Fibroblast of lung (primary cell): ENCODE data around the gene AQP1. TPM values are rescaled to one million over a fixed set of nuclear protein-coding genes. Genes with fewer than 3 reads are reported as not detected.

Experiments used
- DNase-seq, 2 donors: peaks; one replicate each; pipeline versions ENCODE4 v3.0.0 to v3.0.0-alpha.2; 2010; ENCODE audit warnings: low read depth in 2 of 2
- H2AFZ ChIP-seq: 2 replicates; pipeline ENCODE4 v1.5.1; 2012; ENCODE audit warnings: low read length, control low read depth, inconsistent platforms
- H3K27ac ChIP-seq: 2 replicates; pipeline ENCODE4 v1.5.1; 2011; ENCODE audit warnings: low read length, control low read depth; ENCODE audit not compliant: insufficient read depth
- H3K27me3 ChIP-seq: 2 replicates; pipeline ENCODE4 v1.5.1; 2011; ENCODE audit warnings: mild to moderate bottlenecking, low read length; ENCODE audit not compliant: control insufficient read depth, insufficient read depth
- H3K36me3 ChIP-seq: 2 replicates; pipeline ENCODE4 v1.5.1; 2011; ENCODE audit warnings: low read length; ENCODE audit not compliant: control insufficient read depth, insufficient read depth
- H3K4me1 ChIP-seq: 2 replicates; pipeline ENCODE4 v1.5.1; 2011; ENCODE audit warnings: low read length; ENCODE audit not compliant: control insufficient read depth, insufficient read depth; ENCODE audit errors: extremely low read depth
- H3K4me2 ChIP-seq: 2 replicates; pipeline ENCODE4 v1.5.1; 2011; ENCODE audit warnings: low read length, control low read depth; ENCODE audit not compliant: insufficient read depth; ENCODE audit errors: extremely low read depth
- H3K4me3 ChIP-seq, 4 experiments: fragments of 200-600 bp in 1 of 4; sonication (generic) in 1 of 4; replicated peaks in 1 of 4; 2 replicates each; pipeline ENCODE4 v1.5.1; 2011 to 2016; ENCODE audit warnings: low read length in 4 of 4, low read depth in 3 of 4, mild to moderate bottlenecking in 3 of 4, control low read depth in 2 of 4, inconsistent platforms in 1 of 4, mixed read lengths in 1 of 4; ENCODE audit not compliant: insufficient read depth in 1 of 4; ENCODE audit errors: control extremely low read depth in 1 of 4
- H3K79me2 ChIP-seq: 2 replicates; pipeline ENCODE4 v1.5.1; 2012; ENCODE audit warnings: mild to moderate bottlenecking, low read length, inconsistent platforms; ENCODE audit not compliant: control insufficient read depth, insufficient read depth
- H3K9ac ChIP-seq: 2 replicates; pipeline ENCODE4 v1.5.1; 2011; ENCODE audit warnings: mild to moderate bottlenecking, low read length, control low read depth; ENCODE audit not compliant: insufficient read depth
- H3K9me3 ChIP-seq: 2 replicates; pipeline ENCODE4 v1.5.1; 2012; ENCODE audit warnings: low read depth, low read length; ENCODE audit not compliant: control insufficient read depth, insufficient read depth
- H4K20me1 ChIP-seq: 2 replicates; pipeline ENCODE4 v1.5.1; 2011; ENCODE audit warnings: low read length; ENCODE audit not compliant: control insufficient read depth, insufficient read depth; ENCODE audit errors: extremely low read depth
- CTCF ChIP-seq, 2 donors: IDR thresholded peaks in 1 of 2; conservative IDR thresholded peaks in 1 of 2; 1 replicate in 1 of 2; 2 replicates in 1 of 2; pipeline ENCODE4 v1.5.1; 2011 to 2012; ENCODE audit warnings: low read length in 2 of 2, control low read depth in 1 of 2, inconsistent platforms in 1 of 2, low read depth in 1 of 2, mild to moderate bottlenecking in 1 of 2
- EZH2 ChIP-seq: IDR thresholded peaks from 2 replicates; pipeline ENCODE4 v1.5.1; 2012; ENCODE audit warnings: low read length, control low read depth, mild to moderate bottlenecking; ENCODE audit errors: missing control alignments
- polyA plus RNA-seq, 2 donors: library from polyadenylated mRNA; depleted of rRNA in 1 of 2; stranded (reverse) in 1 of 2; unstranded in 1 of 2; fragments of >200 nt; gene quantifications; 2 replicates each; pipeline ENCODE4 v1.2.1, GENCODE V29; 2011 to 2012; ENCODE audit warnings: missing spikeins in 1 of 2
- total RNA-seq: library from RNA; depleted of rRNA; stranded (reverse); fragments of >200 nt; gene quantifications from 2 replicates; pipeline ENCODE4 v1.2.1, GENCODE V29; 2014

Gene AQP1
- total and polyA plus RNA-seq, 2 donors (not counting 1 experiment from before 2014, with no cell fraction given), result 13.0 to 44.6 TPM

- Histone ChIP-seq H3K4me1 (peaks cover 21% of the 10 kb centered on the region), H2AFZ (no peak overlapping the region), H3K27ac (peak overlapping the region; percentile 22), H3K9me3 (no peaks in the 10 kb centered on the region), H3K36me3 (no peaks in the 10 kb centered on the region), H3K9ac (peak overlapping the region; percentile 30), H3K79me2 (no peaks in the 10 kb centered on the region), H3K27me3 (no peaks in the 10 kb centered on the region), H4K20me1 (no peaks in the 10 kb centered on the region), H3K4me3 (no peak overlapping the region), H3K4me2 (no peak overlapping the region)
- no peak for DNase-seq
- TF ChIP-seq EZH2, result no peak
- TF ChIP-seq CTCF (conservative IDR thresholded peaks at IDR 0.05 in 1 of 2, IDR thresholded peaks at IDR 0.05 in 1 of 2; ENCODE audit: low read depth in 1 of 2, low read length in 2 of 2), result no peak
Observed at GRCh38 chr7:30913821-30914515, 2.3 kb downstream of the AQP1 start.

GRCh38 chr7:30914596-30914995 lies 2.9 kb downstream of the AQP1 start:
- H3K4me3 ChIP-seq, result no peak overlapping the region
- peak overlapping the region; percentile 22 for H3K27ac ChIP-seq
- no peak for TF ChIP-seq EZH2
- no peaks in the 10 kb centered on the region for H4K20me1 ChIP-seq
- H3K79me2 ChIP-seq, result no peaks in the 10 kb centered on the region
- H3K4me2 ChIP-seq, result peak overlapping the region; percentile 8
- no peaks in the 10 kb centered on the region for H3K27me3 ChIP-seq
- H3K36me3 ChIP-seq, result no peaks in the 10 kb centered on the region
- no peak overlapping the region for H2AFZ ChIP-seq
- H3K9ac ChIP-seq, result no peak overlapping the region
- peaks cover 21% of the 10 kb centered on the region for H3K4me1 ChIP-seq
- H3K9me3 ChIP-seq, result no peaks in the 10 kb centered on the region
- DNase-seq, result peak; percentile 43 to 53

- H3K9ac ChIP-seq, result peak overlapping the region; percentile 37
- H3K9me3 ChIP-seq, result no peaks in the 10 kb centered on the region
- H3K79me2 ChIP-seq, result no peaks in the 10 kb centered on the region
- H2AFZ ChIP-seq, result no peak overlapping the region
- H3K27ac ChIP-seq, result peak overlapping the region; percentile 22
- H3K27me3 ChIP-seq, result no peaks in the 10 kb centered on the region
- no peak overlapping the region for H3K4me2 ChIP-seq
- H3K36me3 ChIP-seq, result no peaks in the 10 kb centered on the region
- H3K4me1 ChIP-seq, result peaks cover 21% of the 10 kb centered on the region
- H3K4me3 ChIP-seq, result no peak overlapping the region
- H4K20me1 ChIP-seq, result no peaks in the 10 kb centered on the region
- DNase-seq, result peak in 1 of 2 donors; percentile 14
- TF ChIP-seq EZH2 (no peak), CTCF (conservative IDR thresholded peaks at IDR 0.05 in 1 of 2, IDR thresholded peaks at IDR 0.05 in 1 of 2; ENCODE audit: low read depth in 1 of 2, low read length in 2 of 2) (no peak)
Observed at GRCh38 chr7:30915005-30915601, 3.5 kb downstream of the AQP1 start.
